ENCODE results near the gene CXXC4.

CXXC4 gene

GRCh38 chr4:104446431-104447278 is 48.0 kb downstream of the CXXC4 start:
- Histone ChIP-seq H2BK5ac (ENCODE audit: low read depth, low read length, poor library complexity, severe bottlenecking) (no peak overlapping the region), H3K79me1 (replicated peaks; ENCODE audit: low read length, poor library complexity, severe bottlenecking) (no peaks in the 10 kb centered on the region), H2BK120ac (ENCODE audit: low read depth, low read length) (no peak overlapping the region), H3K27ac (ENCODE audit: low read length, poor library complexity, severe bottlenecking) (no peak overlapping the region), H3K18ac (ENCODE audit: low read depth in 1 of 2, low read length in 2 of 2) (no peak overlapping the region), H3K36me3 (ENCODE audit: control insufficient read depth in 1 of 2, insufficient read depth in 2 of 2, low read depth in 1 of 2, low read length in 2 of 2) (no peaks in the 10 kb centered on the region), H2AFZ (ENCODE audit: low read depth, low read length) (no peak overlapping the region), H2BK12ac (ENCODE audit: low read length in 2 of 2) (no peak overlapping the region), H3K9ac (ENCODE audit: low read length) (no peak overlapping the region), H3K27me3 (ENCODE audit: control insufficient read depth in 1 of 2, insufficient read depth in 1 of 2, low read length in 2 of 2) (no peaks in the 10 kb centered on the region), H3K23ac (ENCODE audit: low read length in 2 of 2) (no peak overlapping the region), H2AK5ac (ENCODE audit: low read length, severe bottlenecking) (no peak overlapping the region), H3K14ac (ENCODE audit: low read length in 2 of 2) (no peak overlapping the region), H3K4me2 (ENCODE audit: low read length, poor library complexity, severe bottlenecking) (no peak overlapping the region), H3K4ac (ENCODE audit: low read depth in 1 of 2, low read length in 2 of 2) (no peak overlapping the region), H3K4me3 (ENCODE audit: insufficient read depth in 1 of 2, low read depth in 1 of 2, low read length in 2 of 2) (no peak overlapping the region), H4K8ac (ENCODE audit: low read length) (no peak overlapping the region), H3K4me1 (ENCODE audit: control insufficient read depth, insufficient read depth, low read depth, low read length) (no peaks in the 10 kb centered on the region), H2BK15ac (ENCODE audit: low read depth, poor library complexity, severe bottlenecking) (no peak overlapping the region), H3K9me3 (ENCODE audit: control insufficient read depth, low read length) (no peaks in the 10 kb centered on the region), H4K91ac (ENCODE audit: low read length) (no peak overlapping the region)
- 47% methylated on average over 2 of the region's 5 CpGs for WGBS
- DNase-seq = peak; percentile 8

DNA sequence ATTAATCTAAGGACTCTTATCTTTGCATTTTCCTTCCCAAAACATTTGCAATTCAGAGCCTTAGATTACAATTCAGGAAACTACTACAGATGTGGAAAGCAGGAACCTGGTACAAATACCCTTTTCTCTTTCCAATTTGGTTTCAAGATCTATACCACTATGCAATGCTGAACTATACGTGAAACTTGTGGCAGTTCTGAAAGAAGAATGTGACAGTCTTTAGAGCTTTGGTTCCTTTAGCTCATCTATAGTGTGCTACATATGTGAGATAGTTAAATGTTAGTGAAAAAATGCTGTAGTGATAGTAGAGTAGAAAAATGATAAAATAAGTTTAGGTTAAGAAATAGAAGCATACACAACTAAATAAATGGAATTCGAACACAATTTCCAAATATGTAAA is 50.0 kb downstream of the CXXC4 start:
- no peak overlapping the region for H2AFZ ChIP-seq (ENCODE audit: low read depth, low read length)
- H3K27ac ChIP-seq (ENCODE audit: low read length, poor library complexity, severe bottlenecking) = no peak overlapping the region
- no peak overlapping the region for H4K91ac ChIP-seq (ENCODE audit: low read length)
- H3K14ac ChIP-seq (ENCODE audit: low read length in 2 of 2) = no peak overlapping the region
- H3K23ac ChIP-seq (ENCODE audit: low read length in 2 of 2) = no peak overlapping the region
- 100% methylated on average over 1 of the region's 2 CpGs for WGBS
- H2BK15ac ChIP-seq (ENCODE audit: low read depth, poor library complexity, severe bottlenecking) = no peak overlapping the region
- H3K18ac ChIP-seq (ENCODE audit: low read depth in 1 of 2, low read length in 2 of 2) = no peak overlapping the region
- H3K4me1 ChIP-seq (ENCODE audit: control insufficient read depth, insufficient read depth, low read depth, low read length) = no peaks in the 10 kb centered on the region
- H2BK120ac ChIP-seq (ENCODE audit: low read depth, low read length) = no peak overlapping the region
- H2BK5ac ChIP-seq (ENCODE audit: low read depth, low read length, poor library complexity, severe bottlenecking) = no peak overlapping the region
- H2BK12ac ChIP-seq (ENCODE audit: low read length in 2 of 2) = no peak overlapping the region
- H3K9ac ChIP-seq (ENCODE audit: low read length) = no peak overlapping the region
- no peaks in the 10 kb centered on the region for H3K36me3 ChIP-seq (ENCODE audit: control insufficient read depth in 1 of 2, insufficient read depth in 2 of 2, low read depth in 1 of 2, low read length in 2 of 2)
- H3K4ac ChIP-seq (ENCODE audit: low read depth in 1 of 2, low read length in 2 of 2) = no peak overlapping the region
- no peak overlapping the region for H3K4me3 ChIP-seq (ENCODE audit: insufficient read depth in 1 of 2, low read depth in 1 of 2, low read length in 2 of 2)
- H3K4me2 ChIP-seq (ENCODE audit: low read length, poor library complexity, severe bottlenecking) = no peak overlapping the region
- no peaks in the 10 kb centered on the region for H3K79me1 ChIP-seq (replicated peaks; ENCODE audit: low read length, poor library complexity, severe bottlenecking)
- H4K8ac ChIP-seq (ENCODE audit: low read length) = no peak overlapping the region
- no peak overlapping the region for H2AK5ac ChIP-seq (ENCODE audit: low read length, severe bottlenecking)
- no peaks in the 10 kb centered on the region for H3K9me3 ChIP-seq (ENCODE audit: control insufficient read depth, low read length)
- H3K27me3 ChIP-seq (ENCODE audit: control insufficient read depth in 1 of 2, insufficient read depth in 1 of 2, low read length in 2 of 2) = no peaks in the 10 kb centered on the region
- no peak for DNase-seq

DNA sequence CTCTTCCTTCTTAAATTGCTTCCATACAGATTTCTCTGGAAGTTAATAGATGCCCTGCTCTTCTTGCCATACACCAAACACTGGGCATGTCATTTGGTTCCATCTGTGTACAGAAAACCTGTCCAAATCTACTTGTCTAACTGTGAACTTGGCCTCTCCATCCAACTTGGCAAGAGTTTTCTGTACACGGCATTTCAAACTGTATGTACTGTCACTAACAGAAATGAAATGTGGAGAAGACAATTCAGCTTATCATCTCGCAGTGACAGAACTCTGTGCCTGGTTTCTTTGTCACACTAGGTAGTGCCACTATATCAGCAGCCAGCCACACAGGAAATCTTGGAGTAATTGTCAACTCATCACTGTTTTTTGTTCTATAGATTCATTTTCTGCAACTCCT is 58.2 kb downstream of the CXXC4 start:
- Histone ChIP-seq H3K18ac (ENCODE audit: low read depth in 1 of 2, low read length in 2 of 2) (no peak overlapping the region), H3K27me3 (ENCODE audit: control insufficient read depth in 1 of 2, insufficient read depth in 1 of 2, low read length in 2 of 2) (no peaks in the 10 kb centered on the region), H4K91ac (ENCODE audit: low read length) (no peak overlapping the region), H2BK120ac (ENCODE audit: low read depth, low read length) (no peak overlapping the region), H3K9me3 (ENCODE audit: control insufficient read depth, low read length) (no peaks in the 10 kb centered on the region), H2BK15ac (ENCODE audit: low read depth, poor library complexity, severe bottlenecking) (no peak overlapping the region), H3K4me3 (ENCODE audit: insufficient read depth in 1 of 2, low read depth in 1 of 2, low read length in 2 of 2) (no peak overlapping the region), H2AK5ac (ENCODE audit: low read length, severe bottlenecking) (no peak overlapping the region), H2BK12ac (ENCODE audit: low read length in 2 of 2) (no peak overlapping the region), H3K14ac (ENCODE audit: low read length in 2 of 2) (no peak overlapping the region), H3K9ac (ENCODE audit: low read length) (no peak overlapping the region), H3K4me1 (ENCODE audit: control insufficient read depth, insufficient read depth, low read depth, low read length) (no peaks in the 10 kb centered on the region), H4K8ac (ENCODE audit: low read length) (no peak overlapping the region), H3K79me1 (replicated peaks; ENCODE audit: low read length, poor library complexity, severe bottlenecking) (no peaks in the 10 kb centered on the region), H3K36me3 (ENCODE audit: control insufficient read depth in 1 of 2, insufficient read depth in 2 of 2, low read depth in 1 of 2, low read length in 2 of 2) (no peaks in the 10 kb centered on the region), H3K23ac (ENCODE audit: low read length in 2 of 2) (no peak overlapping the region), H3K4me2 (ENCODE audit: low read length, poor library complexity, severe bottlenecking) (no peak overlapping the region), H3K4ac (ENCODE audit: low read depth in 1 of 2, low read length in 2 of 2) (no peak overlapping the region), H2BK5ac (ENCODE audit: low read depth, low read length, poor library complexity, severe bottlenecking) (no peak overlapping the region), H2AFZ (ENCODE audit: low read depth, low read length) (no peak overlapping the region), H3K27ac (ENCODE audit: low read length, poor library complexity, severe bottlenecking) (no peak overlapping the region)
- DNase-seq = no peak
- 93% methylated on average over 2 of the region's 2 CpGs for WGBS

DNA sequence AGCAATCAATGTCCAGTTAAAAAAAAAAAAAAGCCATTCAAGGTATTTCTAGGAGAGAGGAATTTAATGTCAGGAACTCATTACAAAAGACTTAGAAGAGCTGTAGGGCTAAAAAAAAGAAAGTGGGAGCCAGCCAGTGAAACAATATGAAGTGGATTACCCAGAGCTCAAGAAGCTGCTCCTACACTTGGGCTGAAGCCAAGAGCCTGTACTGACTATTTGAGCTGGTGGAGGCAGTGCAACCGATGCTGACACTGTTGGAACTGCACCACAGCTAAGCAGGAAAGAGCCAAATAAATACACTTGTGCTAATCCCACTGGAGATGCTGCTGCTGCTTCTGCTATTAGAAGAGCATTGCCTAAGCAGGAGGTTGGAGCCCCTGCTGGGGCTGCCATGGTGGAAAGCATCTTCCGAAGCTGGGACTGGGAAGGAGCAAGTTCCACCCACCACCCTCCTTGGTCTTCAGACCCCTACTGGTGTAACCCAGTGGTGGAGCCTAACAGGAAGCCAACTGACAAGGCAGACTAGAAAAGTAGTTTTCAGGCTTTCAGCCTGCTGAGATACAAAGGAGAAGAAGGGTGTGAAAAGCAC is 65.4 kb downstream of the CXXC4 start:
- Histone ChIP-seq H2BK5ac (ENCODE audit: low read depth, low read length, poor library complexity, severe bottlenecking) (no peak overlapping the region), H4K91ac (ENCODE audit: low read length) (no peak overlapping the region), H3K9me3 (ENCODE audit: control insufficient read depth, low read length) (no peaks in the 10 kb centered on the region), H2BK15ac (ENCODE audit: low read depth, poor library complexity, severe bottlenecking) (no peak overlapping the region), H3K4me3 (ENCODE audit: insufficient read depth in 1 of 2, low read depth in 1 of 2, low read length in 2 of 2) (no peak overlapping the region), H3K36me3 (ENCODE audit: control insufficient read depth in 1 of 2, insufficient read depth in 2 of 2, low read depth in 1 of 2, low read length in 2 of 2) (no peaks in the 10 kb centered on the region), H2BK12ac (ENCODE audit: low read length in 2 of 2) (no peak overlapping the region), H3K23ac (ENCODE audit: low read length in 2 of 2) (no peak overlapping the region), H3K4me2 (ENCODE audit: low read length, poor library complexity, severe bottlenecking) (no peak overlapping the region), H3K27me3 (ENCODE audit: control insufficient read depth in 1 of 2, insufficient read depth in 1 of 2, low read length in 2 of 2) (no peaks in the 10 kb centered on the region), H3K4me1 (ENCODE audit: control insufficient read depth, insufficient read depth, low read depth, low read length) (no peaks in the 10 kb centered on the region), H2BK120ac (ENCODE audit: low read depth, low read length) (no peak overlapping the region), H3K9ac (ENCODE audit: low read length) (no peak overlapping the region), H3K27ac (ENCODE audit: low read length, poor library complexity, severe bottlenecking) (no peak overlapping the region), H3K4ac (ENCODE audit: low read depth in 1 of 2, low read length in 2 of 2) (no peak overlapping the region), H4K8ac (ENCODE audit: low read length) (no peak overlapping the region), H2AK5ac (ENCODE audit: low read length, severe bottlenecking) (no peak overlapping the region), H3K79me1 (replicated peaks; ENCODE audit: low read length, poor library complexity, severe bottlenecking) (no peaks in the 10 kb centered on the region), H3K18ac (ENCODE audit: low read depth in 1 of 2, low read length in 2 of 2) (no peak overlapping the region), H3K14ac (ENCODE audit: low read length in 2 of 2) (no peak overlapping the region), H2AFZ (ENCODE audit: low read depth, low read length) (no peak overlapping the region)
- 83% methylated on average over 1 of the region's 2 CpGs for WGBS
- peak; percentile 6 for DNase-seq

All from mesenchymal stem cell (in vitro differentiated cells and primary cell).